Stimulated activated naive CD8-positive, alpha-beta T cell treated with anti-CD3 and anti-CD28 coated beads, Interleukin-15, Interleukin-2, amounts not matched to agents 100 U/mL and 50 U/mL, for 24 hours (primary cell): ENCODE measurements around the gene EFL1.

ENCODE experiments used
- ATAC-seq: fragments of 150-1000 bp; cut with Tn5 transposase; one replicate; pipeline ENCODE4 v1.10.0; 2021
- DNase-seq: peaks from one replicate; pipeline ENCODE4 v3.0.0; 2021

Gene EFL1

DNA sequence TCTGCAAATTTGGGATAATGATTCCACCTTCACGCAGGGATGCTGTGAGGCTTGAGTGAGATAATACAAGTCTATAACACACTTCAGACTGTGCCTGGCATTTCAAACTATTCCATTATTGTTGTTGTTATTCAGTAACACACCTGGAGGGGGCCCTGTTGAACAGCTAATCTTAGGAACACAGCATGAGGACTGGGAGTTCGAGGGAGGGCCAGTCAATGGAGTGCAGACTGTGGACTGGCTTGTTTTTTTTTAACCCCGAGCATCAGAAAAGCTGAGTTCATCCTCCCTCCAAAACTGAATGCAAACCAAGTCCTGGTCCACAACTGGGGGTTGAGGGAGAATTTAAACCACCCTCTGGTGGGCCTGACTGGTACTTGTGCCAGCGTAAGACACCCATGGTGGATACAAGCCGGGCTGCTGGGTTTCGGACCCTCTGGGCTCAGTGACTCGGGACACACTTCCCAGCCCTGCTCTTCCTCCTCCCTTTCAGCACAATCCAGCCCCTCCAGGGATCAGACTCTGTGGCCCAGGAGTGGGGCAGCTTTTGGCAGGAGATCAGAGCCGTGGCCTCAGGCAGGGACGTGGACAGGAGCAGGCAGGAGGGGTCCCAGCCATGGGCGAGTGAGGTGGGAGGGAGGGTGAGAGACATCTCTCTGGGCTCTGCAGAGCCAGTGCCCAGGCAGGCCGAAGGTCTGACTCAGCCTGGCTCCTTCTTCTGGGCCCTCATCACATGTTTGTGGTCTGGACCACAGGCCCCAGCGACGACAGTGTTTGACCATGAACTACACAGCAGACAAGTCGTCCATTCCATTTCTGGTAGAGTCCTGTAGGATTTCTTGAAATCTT is 180.4 kb downstream of the EFL1 start:
- DNase-seq (no peak), ATAC-seq (peak; percentile 22)

DNA sequence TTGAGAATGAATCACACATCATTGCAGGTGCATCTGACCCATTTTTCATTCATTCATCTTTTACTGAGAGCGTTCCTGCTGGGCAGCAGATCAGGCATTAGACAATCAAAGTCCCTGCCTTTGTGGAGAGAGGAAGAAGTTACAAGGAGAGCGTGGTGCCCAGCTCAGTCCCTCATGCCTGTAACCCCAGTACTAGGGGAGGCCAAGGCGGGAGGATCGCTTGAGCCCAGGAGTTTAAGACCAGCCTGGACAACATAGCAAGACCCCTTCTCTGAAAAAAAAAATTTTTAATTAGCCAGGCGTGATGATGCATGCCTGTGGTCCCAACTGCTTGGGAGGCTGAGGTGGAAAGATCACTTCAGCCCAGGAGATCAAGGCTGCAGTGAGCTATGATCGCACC is 181.8 kb downstream of the EFL1 start:
- no peak for DNase-seq
- no peak for ATAC-seq
